ENCODE data around the gene PHF11.
"Not testable (repeated sequence)": the region's sequence is repeated elsewhere in the genome, so short reads cannot be mapped to it uniquely, and the experiment has no call there.

Gene PHF11

DNA sequence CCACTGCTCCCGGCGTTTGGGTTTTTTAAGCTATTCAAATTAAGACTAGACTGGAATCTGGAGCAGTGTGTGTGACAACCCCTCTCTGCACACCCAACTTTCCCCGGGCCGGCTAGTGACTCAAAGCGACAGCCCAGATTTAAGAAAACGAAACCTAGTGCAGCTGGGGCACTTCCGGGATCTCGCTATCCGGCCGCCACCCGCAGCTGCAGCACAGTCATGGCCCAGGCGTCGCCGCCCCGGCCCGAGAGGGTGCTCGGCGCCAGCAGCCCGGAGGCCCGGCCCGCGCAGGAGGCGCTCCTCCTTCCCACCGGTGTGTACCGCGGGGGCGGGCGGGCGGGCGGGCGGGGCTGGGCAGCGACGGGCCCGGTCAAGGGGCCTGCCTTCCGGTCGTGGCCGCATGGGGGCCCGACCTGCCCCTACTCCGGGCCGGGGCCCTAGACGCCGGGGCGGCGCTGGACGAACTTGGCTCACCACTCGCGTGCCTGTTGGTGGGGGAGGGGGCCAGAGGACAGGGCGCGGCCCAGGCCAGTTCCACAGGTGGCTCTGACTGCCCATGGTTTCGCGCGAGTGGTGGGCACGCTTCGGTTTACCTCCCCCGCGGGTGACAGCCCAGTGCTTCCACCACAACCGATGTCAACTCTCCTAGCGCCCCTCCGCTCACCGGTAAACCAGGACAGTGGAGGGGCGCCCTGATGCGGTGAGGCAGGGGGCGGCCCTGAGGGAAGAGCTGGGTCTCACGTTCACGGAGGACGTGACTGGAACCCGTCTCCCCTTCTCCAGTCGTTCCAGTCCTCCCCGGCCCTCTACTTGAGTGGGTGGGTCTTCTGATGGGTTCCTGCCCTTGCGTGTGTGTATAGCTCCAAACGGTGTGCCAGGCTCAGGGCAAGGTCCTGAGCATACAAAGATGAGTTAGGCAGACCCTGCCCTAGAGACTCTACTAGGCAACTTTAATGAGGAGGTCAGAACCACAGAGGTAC lies at the start of gene PHF11:
Gene PHF11, plus strand, starts transcription at position 171 of the 980 bp plus-strand sequence. Its CDS starts 49 bp downstream, at position 220.
- DNase-seq = peak; percentile 85

DNA sequence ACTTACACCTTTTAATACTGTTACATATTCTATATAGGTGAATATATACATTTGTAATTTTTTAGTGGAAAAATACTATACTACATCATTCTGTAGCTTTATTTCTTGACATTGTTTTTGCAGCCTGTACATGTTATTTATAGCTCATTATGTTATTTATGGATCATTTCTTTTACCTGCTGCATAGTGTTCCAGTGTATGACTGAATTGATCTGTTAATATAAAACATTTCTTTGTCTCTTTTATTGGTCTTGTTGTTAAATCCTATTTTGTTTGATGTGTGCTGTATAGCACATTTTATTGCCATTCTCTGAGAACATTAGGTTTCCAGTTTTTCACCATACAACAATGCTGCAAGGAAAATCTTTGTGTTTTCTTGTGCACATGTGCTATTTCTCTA lies 49.3 kb upstream of the PHF11 start:
- DNase-seq = no peak

DNA sequence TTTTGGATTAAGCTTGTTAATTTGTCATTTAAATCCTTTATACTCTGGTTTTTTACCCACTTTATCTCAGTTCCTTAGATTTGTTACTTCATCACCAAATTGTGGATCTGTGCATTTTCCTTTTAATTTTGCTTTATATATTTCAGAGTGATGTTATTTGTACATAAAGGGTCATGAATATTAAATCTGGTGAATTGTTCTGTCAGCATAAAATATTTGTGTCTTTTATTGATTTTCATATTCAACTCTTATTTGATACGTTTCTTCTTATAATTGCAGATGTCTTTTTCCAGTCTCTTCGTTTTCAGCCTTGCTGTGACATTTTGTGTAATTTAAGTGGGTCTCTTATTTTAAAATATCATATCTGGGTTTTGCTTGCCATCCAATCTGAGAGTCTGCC lies 47.0 kb upstream of the PHF11 start:
- no peak for DNase-seq

DNA sequence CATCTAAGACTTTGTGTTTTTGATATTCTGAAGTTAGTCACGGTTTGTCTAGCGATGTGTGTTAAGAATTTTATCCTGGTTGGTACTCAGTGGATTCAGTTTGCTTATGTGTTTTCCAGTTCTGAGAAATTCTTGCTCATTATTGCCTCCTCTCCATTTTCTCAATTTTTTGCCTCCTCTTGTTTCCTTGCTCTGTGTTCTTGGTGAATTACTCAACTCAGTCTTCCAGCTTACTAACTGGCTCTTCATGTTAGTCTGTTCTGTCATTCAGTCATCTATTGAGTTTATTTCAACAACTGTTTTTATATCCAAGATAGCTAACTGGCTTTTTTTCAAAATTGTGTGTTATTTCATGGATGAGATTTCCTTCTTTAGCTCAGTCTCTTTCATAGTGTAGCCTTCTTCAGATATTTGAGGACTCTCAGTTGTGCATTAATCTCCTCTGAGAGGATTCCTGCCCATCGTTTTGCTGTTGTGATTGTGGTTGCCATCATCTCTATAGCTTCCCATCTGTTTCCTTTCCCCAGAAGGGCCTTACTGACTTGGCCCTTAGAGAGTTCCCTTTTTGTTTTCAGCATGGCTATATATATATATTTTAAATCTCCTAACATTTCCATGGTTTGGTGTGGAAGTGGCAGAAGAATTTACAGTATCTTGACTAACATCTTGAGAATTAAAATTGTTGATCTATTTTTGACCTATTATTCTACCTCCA lies 45.5 kb upstream of the PHF11 start:
- no peak for DNase-seq

DNA sequence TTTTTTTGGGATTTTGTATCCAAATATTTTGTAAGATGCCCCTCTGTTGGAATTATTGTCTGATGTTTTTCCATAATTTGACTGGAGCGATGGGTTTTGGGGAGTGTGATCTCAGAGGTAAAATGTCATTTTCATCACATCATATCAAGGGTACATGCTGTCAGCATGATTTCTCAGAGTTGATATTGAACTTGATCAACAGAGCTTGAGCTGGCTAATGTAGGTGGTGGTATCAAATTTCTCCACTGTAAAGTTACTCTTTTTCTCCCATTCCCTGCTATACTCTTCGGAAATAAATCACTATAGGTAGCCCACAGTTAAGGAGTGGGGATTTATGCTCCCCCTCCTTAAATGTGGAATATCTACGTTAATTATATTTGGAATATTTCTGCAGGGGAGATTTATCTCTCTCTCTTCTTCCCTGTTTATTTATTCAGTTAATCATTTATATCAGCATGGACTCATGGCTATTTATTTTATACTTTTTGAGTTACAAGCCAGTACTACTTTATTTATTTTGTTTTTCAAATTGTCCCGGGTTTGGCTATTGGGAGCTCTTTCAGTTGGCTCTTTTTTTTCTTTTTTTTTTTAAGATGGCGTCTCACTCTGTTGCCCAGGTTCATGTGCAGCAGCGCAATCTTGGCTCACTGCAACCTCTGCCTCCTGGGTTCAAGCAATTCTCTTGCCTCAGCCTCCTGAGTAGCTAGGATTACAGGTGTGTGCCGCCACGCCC lies 42.9 kb upstream of the PHF11 start:
- no peak for DNase-seq

DNA sequence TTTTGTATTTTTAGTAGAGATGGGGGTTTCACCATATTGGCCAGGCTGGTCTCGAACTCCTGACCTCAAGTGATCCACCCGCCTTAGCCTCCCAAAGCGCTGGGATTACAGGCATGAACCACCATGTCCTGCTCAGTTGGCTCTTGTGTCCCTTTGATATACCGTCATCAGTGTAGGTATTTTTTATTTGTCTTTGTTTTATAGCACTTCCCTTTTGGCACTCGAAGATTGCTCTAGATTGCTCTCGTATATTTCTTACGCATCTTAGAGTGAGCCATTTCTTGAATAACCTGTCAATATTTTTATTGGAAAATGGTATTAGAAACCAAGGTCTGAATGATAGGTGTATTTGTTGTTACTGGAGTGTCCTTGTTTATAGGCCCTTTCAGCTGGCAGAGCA lies 42.3 kb upstream of the PHF11 start:
- DNase-seq = no peak

DNA sequence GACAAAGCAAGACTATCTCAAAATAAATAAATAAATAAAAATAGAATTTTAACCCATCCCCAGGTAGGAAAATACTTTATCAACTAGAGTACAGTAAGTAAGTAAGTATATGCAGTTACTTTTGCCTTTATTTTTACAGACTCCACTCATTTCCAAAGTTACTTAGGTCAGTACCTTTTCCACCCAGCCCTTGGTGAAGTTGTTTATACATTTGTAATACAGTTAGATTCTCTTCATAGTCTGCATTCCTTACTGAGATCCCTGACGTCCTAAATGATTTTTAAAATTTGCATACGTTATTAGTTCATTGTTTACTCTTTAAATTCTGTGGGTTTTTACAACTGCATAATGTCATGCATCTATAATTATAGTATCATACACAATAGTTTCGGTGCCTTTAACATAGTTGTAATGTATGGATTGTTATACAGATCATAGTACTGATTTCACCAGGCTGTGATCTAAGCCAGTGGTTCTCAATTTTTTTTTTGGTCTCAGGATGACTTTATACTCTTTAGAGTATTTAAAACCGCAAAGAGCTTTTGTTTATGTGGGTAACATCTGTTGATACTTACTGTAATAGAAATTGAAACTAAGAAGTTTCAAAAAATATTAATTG lies 41.3 kb upstream of the PHF11 start:
- no peak for DNase-seq

DNA sequence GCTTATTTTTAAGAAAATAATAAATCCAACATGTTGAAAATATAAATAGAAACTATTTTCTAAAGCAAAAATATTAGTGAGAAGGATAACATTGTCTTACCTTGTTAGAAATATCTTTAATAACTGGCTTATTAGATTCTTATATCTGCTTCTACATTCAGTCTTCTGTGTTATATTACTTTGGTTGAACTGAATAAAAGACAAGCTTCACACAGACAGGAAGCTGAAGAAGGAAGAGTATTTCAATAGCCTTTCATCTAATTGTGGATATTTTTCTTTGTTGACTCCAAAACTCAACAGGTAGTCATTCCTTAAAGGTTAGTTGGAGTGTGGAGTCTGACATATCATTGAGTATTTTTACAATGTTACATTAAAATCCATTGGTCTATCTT lies 40.8 kb upstream of the PHF11 start:
- DNase-seq = no peak

DNA sequence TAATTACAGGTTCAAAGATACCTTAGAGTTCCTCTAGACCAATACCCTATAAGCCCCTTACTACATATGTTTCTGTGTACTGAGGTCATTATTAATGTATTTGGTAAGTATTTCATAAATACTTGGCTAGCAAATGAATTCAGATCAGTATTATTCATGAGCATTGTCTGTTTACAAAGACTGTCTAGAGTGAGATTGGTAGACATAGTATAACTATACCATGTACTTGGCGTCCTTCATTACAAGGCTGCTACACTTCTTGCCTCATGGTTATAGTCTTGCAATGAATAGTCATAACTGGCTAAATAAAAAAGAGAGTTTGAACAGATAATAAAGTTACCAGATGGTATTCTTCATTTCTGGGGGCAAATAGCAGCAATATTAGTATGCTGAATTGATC lies 39.6 kb upstream of the PHF11 start:
- DNase-seq = no peak

DNA sequence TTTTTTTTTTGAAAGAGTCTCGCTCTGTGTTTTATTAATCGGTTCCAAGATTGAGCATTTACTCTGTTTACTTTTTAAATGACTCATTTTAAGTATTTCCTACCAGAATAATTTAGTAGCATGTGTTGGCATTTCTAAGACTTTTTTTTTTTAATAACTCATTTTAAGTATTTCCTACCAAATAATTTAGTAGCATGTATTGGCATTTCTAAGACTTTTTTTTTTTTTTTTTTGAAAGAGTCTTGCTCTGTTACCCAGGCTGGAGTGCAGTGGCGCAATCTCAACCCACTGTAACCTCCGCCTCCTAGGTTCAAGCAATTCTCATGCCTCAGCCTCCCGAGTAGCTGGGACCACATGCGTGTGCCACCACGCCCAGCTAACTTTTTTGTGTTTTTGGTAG lies 38.5 kb upstream of the PHF11 start:
- DNase-seq = no peak

DNA sequence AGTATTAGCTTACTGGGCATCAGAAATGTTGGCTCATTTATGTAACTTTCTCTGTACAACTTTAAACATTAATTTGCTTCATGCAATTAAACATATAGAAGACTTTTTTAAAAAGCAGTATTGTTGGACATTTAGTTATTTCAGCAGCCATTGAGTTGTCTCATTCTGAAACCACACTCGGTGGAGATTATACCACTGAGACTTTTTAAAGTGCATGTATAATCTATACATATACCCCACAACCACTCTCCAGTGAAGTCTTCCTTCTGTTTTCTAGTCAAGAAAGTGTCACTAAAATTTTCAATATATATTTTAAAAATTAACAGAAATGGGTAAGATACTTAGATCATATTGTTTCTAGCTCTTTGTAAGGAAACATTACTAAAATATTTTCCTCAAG lies 36.2 kb upstream of the PHF11 start:
- DNase-seq = no peak

DNA sequence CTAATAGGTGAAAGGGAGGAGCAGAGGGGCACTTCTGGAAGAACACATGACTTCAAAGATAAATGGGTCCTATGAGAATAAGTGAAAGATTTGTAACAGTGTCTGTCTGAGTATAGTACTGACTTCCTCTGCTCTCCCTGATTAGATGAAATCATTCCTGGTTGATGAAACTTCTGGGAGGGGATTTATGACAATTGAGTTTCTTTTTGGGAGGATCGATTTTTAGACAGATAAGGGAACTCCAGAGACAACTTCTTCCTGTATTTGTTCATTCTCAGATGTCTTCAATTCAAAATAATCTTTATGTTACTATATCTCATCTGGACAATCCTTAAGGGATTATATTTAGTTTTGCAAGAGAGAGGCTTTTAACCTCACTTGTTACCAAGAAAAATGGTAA lies 31.7 kb upstream of the PHF11 start:
- no peak for DNase-seq

DNA sequence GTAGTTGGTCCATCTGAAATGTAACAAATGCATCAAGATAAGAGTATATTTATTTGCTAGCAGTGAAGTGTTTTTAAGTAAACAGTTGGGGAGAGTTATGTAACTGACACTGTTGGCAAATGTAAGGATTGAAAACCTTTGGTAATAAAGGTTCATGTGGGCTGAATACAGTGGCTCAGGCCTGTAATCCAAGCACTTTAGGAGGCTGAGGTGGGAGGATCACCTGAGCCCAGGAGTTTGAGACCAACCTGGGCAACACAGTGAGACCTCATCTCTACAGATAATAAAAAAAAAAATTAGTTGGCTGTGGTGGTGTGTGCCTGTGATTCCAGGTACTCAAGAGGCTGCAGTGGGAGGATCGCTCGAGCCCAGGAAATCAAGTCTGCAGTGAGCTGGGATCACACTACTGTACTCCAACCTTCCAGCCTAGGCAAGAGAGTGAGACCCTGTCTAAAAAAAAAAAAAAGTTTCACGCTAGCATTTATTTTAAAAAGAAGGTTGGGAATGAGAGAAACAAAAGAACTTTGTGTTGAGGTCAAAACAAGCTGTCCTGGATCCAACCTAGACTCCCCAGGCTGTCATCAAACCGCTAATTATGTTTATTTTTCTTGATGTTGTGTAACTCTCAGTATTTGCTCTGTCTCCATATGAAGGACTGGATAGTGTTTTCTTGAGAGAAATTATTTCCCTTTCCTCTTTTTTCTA lies 31.0 kb upstream of the PHF11 start:
- DNase-seq = no peak

DNA sequence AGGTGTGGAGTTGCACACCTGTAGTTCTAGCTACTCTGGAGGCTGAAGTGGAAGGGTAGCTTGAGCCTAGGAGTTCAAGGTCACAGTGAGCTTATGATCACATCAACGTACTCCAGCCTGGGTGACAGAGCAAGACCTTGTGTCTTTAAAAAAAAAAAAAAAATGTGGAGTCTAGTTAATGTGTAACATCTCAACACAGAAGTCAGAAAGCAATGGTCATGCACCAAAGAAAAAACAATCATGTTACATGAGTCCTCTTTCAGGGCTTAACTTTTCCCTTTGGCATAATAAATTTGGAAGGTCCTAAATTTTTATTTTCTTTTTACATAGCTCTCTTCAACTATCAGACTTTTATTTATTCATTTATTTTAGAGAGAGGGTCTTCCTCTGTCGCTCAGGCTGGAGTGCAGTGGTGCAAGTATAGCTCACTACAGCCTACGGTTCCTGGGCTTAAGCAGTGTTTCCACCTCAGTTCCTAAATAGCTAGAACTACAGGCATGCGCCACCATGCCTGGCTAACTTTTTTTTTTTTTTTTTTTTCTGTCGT lies 29.4 kb upstream of the PHF11 start:
- DNase-seq = no peak

DNA sequence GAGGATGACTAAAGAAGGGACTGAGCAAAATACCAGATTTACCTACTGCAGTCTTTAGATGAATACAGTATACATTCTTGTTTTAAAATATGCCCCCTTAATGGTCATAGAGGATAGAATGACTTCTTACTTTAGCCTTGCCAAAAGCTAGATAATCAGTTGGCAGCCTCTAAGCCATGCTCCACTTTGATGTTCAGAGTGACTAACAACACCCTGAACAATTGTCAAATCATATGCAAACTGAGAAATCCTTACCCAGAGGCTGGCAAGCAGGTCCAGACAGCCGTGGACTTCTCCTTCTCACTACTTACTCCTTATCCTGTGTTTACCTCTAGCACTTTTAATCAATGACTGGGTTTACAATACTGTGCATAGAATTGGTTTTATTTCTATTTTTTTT lies 23.6 kb upstream of the PHF11 start:
- DNase-seq = no peak

DNA sequence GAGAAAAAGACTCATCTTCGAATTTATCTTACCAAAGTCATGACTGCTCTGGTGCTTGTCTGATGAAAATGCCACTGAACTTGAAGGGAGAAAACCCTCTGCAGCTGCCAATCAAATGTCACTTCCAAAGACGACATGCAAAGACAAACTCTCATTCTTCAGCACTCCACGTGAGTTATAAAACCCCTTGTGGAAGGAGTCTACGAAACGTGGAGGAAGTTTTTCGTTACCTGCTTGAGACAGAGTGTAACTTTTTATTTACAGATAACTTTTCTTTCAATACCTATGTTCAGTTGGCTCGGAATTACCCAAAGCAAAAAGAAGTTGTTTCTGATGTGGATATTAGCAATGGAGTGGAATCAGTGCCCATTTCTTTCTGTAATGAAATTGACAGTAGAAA lies 19.2 kb upstream of the PHF11 start:
- no peak for DNase-seq

DNA sequence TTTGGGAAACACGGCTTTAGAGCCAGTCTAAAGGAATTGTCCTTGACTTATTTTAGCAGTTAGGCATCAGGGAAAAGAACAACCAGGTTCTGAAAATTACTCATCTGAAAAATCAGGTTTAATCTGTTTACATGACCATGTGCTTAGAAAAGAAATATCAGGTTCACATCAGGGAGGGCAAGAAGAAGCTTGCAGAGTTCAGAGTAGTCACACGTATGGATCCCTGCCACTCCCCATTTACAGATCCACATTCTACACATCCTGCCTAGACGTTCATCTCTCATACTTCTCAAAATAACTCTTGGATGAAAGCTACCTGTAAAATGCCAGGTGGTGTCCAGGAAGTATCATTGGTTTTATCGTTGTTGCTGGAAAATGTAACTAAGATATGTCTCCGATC lies 14.0 kb upstream of the PHF11 start:
- no peak for DNase-seq

DNA sequence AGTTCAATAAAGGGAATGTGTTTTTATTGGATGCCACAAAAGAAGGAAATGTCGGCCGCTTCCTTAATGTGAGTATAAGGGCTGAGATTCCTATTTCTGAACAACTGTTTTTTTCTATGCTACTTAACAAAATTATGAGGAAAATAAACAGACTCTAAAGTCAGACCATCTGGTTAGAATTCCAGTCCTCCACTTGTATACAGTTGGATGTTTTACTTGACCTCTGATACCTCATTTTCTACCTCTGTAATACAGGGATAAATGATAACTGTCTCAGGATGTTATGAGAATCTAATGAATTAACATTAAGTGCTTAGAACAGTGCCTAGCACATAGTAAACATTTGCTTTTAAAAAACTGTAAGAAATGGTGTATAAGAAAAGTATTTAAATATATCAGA lies 7.2 kb upstream of the PHF11 start:
- DNase-seq = no peak

DNA sequence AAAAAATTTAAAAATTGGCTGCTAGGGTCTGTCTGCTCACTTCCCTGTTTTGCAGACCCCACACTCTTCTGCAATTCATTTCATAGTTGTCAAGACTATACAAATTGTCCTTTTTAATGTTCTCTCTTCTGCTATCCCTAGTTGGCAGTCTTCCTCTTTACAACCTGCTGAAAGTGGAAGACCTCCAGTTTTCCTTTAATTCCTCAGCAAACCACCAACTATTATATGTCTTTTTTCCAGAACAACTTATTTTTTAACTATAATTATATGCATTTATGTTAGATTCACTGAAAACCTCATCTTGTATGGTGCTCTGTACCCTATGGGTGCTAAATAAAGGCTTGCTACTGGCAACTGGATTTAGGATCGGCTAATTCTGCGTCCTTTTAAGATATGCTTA lies 1.1 kb upstream of the PHF11 start:
- no peak for DNase-seq

DNA sequence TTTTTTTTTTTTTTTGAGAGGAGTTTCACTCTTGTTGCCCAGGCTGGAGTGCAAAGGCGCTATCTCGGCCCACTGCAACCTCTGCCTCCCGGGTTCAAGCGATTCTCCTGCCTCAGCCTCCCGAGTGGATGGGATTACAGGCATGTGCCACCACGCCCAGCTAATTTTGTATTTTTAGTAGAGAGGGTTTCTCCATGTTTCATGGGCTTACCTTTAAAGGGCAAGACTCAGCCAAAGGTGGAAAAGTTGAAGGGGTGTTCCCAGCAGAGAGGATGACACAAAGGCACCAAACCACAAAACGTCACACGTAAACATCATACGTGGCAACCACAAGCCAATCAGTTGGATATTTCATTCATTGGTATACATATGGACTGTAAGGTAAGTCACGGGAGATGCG lies 1.1 kb downstream of the PHF11 start:
- DNase-seq = not testable (repeated sequence)

DNA sequence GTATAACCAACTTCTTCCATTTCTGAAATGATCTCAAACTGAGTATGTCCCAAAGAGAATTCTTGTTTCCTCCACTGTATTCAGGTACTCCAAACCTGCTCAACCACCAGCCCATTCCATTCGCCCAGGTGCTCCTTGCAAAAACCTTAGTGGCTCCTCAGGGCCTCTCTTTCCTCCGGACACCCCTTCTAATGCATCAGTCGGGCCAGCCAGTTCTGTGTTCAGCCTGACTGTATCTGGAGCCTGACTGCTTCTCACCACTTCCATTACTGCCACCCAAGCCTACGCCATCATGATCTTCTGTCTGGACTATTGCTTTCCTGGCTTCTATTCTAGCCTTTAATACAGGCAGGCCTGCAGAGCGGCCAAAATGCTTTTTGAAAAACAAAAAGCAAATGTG lies 1.5 kb downstream of the PHF11 start:
- DNase-seq = no peak

DNA sequence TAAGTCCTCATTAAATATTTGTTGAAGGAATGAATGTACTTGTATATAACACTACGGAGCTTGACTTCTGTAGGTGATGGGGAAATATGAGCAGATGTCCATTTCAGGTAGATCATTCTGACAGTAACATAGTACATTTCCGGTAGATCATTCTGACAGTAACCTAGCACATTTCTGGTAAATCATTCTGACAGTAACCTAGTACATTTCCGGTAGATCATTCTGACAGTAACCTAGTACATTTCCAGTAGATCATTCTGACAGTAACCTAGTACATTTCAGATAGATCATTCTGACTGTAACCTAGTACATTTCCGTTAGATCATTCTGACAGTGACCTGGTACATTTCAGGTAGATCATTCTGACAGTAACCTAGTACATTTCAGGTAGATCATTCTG lies 2.5 kb downstream of the PHF11 start:
- no peak for DNase-seq
